ENCODE measurements around the gene PEX14. TPM values are rescaled to one million over a fixed set of nuclear protein-coding genes. Genes with fewer than 3 reads are reported as not detected.

PEX14 gene
- total and polyA plus RNA-seq, 9 of the 15 experiments (the other 6 are each of a cell fraction or from before 2014, with no cell fraction given), result 2.6 to 45.7 (median 22.7) TPM

DNA sequence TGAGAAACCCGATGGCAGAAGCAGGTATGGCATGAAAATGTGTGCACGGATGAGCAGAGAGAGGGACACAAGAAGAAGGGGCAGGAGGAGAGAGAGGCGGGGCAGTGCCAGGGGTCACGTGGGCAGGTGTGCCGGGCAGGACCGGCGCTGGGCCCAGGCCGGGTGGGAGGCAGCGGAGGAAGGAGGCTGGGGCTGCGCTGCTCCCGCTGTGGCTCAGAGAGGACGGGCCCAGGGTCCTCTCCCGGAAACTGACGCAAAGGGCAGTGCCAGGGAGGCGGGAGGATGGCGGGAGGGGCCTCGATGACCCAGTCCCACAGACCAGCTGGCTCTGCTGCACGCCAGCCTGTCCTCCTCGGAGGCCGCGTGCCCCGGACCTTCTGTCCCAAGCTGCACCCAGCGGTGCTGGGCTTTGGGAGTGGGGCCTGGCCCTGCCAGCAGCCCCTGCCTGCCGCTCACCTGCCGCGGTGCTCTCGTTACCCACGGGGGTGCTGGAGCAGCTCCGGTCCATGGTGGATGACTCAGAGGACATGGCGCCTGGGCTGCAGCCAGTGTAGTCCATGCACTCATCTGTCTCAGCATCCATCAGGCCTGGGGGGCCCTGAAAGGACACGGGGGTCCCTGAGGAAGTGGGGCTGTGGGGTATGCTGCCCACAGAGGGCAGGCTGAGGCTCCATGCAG lies 167.8 kb downstream of the PEX14 start:
- no TSS peak for BruUV-seq (replicated peaks)
- DNase-seq (ENCODE audit: extremely low read depth in 1 of 4, low spot score in 3 of 4) (no peak), ATAC-seq (no peak), FAIRE-seq (no peak)
- WGBS (ENCODE audit: insufficient coverage, low coverage, missing lambda C conversion rate), result 20% methylated on average over 24 of the region's 31 CpGs
- Histone ChIP-seq H3K9ac (ENCODE audit: insufficient read depth in 1 of 2, low read depth in 2 of 2, low read length in 2 of 2) (0 out of 4 replicates have a peak overlapping the region, but pooled peaks of 1 of the 2 experiments have one; percentile 40), H3K9me1 (ENCODE audit: control insufficient read depth, insufficient read depth, low read length) (no peaks in the 10 kb centered on the region), H3K9me3 (replicated peaks; ENCODE audit: control insufficient read depth, insufficient read depth, low read depth, low read length) (no peaks in the 10 kb centered on the region), H3K4me3 (no peak overlapping the region), H3K36me3 (ENCODE audit: control insufficient read depth, insufficient read depth, low read length) (no peaks in the 10 kb centered on the region), H3K79me2 (ENCODE audit: control insufficient read depth, insufficient read depth, low read length) (no peaks in the 10 kb centered on the region), H3K27me3 (ENCODE audit: control insufficient read depth in 2 of 2, insufficient read depth in 2 of 2, low read length in 2 of 2) (peaks cover 16 to 44% of the 10 kb centered on the region in 2 experiments; a peak in 4 of 5 replicates), H2AFZ (ENCODE audit: low read depth, low read length) (no peak overlapping the region), H4K20me1 (replicated peaks; ENCODE audit: control insufficient read depth, insufficient read depth, low read length) (peaks cover 16% of the 10 kb centered on the region), H3K4me1 (replicated peaks in 1 of 2; ENCODE audit: control insufficient read depth in 2 of 2, insufficient read depth in 2 of 2, low read length in 2 of 2) (peaks cover 0 to 66% of the 10 kb centered on the region in 2 experiments; a peak in 3 of 5 replicates), H3K27ac (ENCODE audit: extremely low read depth, low read depth, low read length) (no peak overlapping the region), H3K4me2 (ENCODE audit: insufficient read depth, low read length) (no peak overlapping the region)
- in situ Hi-C loops (cut with MboI) (no loop called here), intact Hi-C loops (cut with micrococcal nuclease) (no loop called here)
- ChIA-PET CTCF (ENCODE audit: low intra/inter-chr PET ratio) (interaction anchor here (0.6 kb wide), 1 partner anchor 1302 kb away, joined by 4 read pairs; no protein-coding TSS in a partner anchor), POLR2A (interaction anchor here (0.5 kb wide), 1 partner anchor 12 kb away, joined by 3 read pairs; no protein-coding TSS in a partner anchor)
- TF ChIP-seq ZNF217 (CRISPR knock-in tag; IDR thresholded peaks at IDR 0.05), result no peak
- TF ChIP-seq, protein P1, sequence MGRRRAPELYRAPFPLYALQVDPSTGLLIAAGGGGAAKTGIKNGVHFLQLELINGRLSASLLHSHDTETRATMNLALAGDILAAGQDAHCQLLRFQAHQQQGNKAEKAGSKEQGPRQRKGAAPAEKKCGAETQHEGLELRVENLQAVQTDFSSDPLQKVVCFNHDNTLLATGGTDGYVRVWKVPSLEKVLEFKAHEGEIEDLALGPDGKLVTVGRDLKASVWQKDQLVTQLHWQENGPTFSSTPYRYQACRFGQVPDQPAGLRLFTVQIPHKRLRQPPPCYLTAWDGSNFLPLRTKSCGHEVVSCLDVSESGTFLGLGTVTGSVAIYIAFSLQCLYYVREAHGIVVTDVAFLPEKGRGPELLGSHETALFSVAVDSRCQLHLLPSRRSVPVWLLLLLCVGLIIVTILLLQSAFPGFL (CRISPR knock-in tag; IDR thresholded peaks at IDR 0.05), result no peak
- no peak for TF ChIP-seq TGIF2 (CRISPR knock-in tag; IDR thresholded peaks at IDR 0.05)
- TF ChIP-seq CREBBP (IDR thresholded peaks at IDR 0.05; ENCODE audit: low read depth, low read length), result no peak
- no peak for TF ChIP-seq POU5F1 (IDR thresholded peaks at IDR 0.05; ENCODE audit: borderline replicate concordance, low read depth, low read length, partially characterized antibody)
- no peak for TF ChIP-seq KAT2B (IDR thresholded peaks at IDR 0.05; ENCODE audit: low read depth, low read length)
- no peak for TF ChIP-seq FOXO4 (CRISPR knock-in tag; IDR thresholded peaks at IDR 0.05)
- TF ChIP-seq NBN (IDR thresholded peaks at IDR 0.05; ENCODE audit: low read depth), result no peak
- no peak for TF ChIP-seq HSF4 (CRISPR knock-in tag; IDR thresholded peaks at IDR 0.05; ENCODE audit: borderline replicate concordance)
- TF ChIP-seq HNRNPL (IDR thresholded peaks at IDR 0.05; ENCODE audit: low read depth, low read length), result 0 out of 2 replicates have a peak, but pooled peaks have one; percentile 36
- TF ChIP-seq ZNF408 (CRISPR knock-in tag; IDR thresholded peaks at IDR 0.05; ENCODE audit: low read depth), result no peak
- no peak for TF ChIP-seq RNF2 (IDR thresholded peaks at IDR 0.05)
- TF ChIP-seq SREBF1 (IDR thresholded peaks at IDR 0.05; ENCODE audit: borderline replicate concordance, low read depth, low read length), result no peak
- TF ChIP-seq, protein P2, sequence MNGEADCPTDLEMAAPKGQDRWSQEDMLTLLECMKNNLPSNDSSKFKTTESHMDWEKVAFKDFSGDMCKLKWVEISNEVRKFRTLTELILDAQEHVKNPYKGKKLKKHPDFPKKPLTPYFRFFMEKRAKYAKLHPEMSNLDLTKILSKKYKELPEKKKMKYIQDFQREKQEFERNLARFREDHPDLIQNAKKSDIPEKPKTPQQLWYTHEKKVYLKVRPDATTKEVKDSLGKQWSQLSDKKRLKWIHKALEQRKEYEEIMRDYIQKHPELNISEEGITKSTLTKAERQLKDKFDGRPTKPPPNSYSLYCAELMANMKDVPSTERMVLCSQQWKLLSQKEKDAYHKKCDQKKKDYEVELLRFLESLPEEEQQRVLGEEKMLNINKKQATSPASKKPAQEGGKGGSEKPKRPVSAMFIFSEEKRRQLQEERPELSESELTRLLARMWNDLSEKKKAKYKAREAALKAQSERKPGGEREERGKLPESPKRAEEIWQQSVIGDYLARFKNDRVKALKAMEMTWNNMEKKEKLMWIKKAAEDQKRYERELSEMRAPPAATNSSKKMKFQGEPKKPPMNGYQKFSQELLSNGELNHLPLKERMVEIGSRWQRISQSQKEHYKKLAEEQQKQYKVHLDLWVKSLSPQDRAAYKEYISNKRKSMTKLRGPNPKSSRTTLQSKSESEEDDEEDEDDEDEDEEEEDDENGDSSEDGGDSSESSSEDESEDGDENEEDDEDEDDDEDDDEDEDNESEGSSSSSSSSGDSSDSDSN (IDR thresholded peaks at IDR 0.05; ENCODE audit: borderline replicate concordance in 1 of 2, low read depth in 2 of 2, low read length in 2 of 2), result no peak
- no peak for TF ChIP-seq FOSL1 (tag; conservative IDR thresholded peaks at IDR 0.05)
